ENCODE measurements around the gene NFKBIA.
A peak's percentile ranks its signal among the peaks of the same experiment; 100 is the strongest.

Gene NFKBIA

GRCh38 chr14:35404449-35405303 lies at the start of gene NFKBIA:
Gene NFKBIA, minus strand, starts transcription at chr14:35404749. Its CDS starts 105 bp downstream, at chr14:35404644.
- DNase-seq (ENCODE audit: low read depth, low spot score), result peak; percentile 91

- DNase-seq (ENCODE audit: low read depth, low spot score), result no peak
Observed at GRCh38 chr14:35446450-35446849, 41.9 kb upstream of the NFKBIA start.

- no peak for DNase-seq (ENCODE audit: low read depth, low spot score)
Observed at GRCh38 chr14:35444104-35444503, 39.6 kb upstream of the NFKBIA start.

GRCh38 chr14:35441160-35441559 lies 36.6 kb upstream of the NFKBIA start:
- DNase-seq (ENCODE audit: low read depth, low spot score), result no peak

GRCh38 chr14:35438910-35439713 lies 34.6 kb upstream of the NFKBIA start:
- peak; percentile 27 for DNase-seq (ENCODE audit: low read depth, low spot score)

GRCh38 chr14:35438492-35438891 lies 33.9 kb upstream of the NFKBIA start:
- peak; percentile 15 for DNase-seq (ENCODE audit: low read depth, low spot score)

- DNase-seq (ENCODE audit: low read depth, low spot score), result no peak
Observed at GRCh38 chr14:35435177-35435576, 30.6 kb upstream of the NFKBIA start.

GRCh38 chr14:35433826-35434225 lies 29.3 kb upstream of the NFKBIA start:
- DNase-seq (ENCODE audit: low read depth, low spot score), result no peak

- no peak for DNase-seq (ENCODE audit: low read depth, low spot score)
Observed at GRCh38 chr14:35430459-35431199, 26.1 kb upstream of the NFKBIA start.

- no peak for DNase-seq (ENCODE audit: low read depth, low spot score)
Observed at GRCh38 chr14:35429951-35430350, 25.4 kb upstream of the NFKBIA start.

GRCh38 chr14:35425850-35426249 lies 21.3 kb upstream of the NFKBIA start:
- DNase-seq (ENCODE audit: low read depth, low spot score), result no peak

- no peak for DNase-seq (ENCODE audit: low read depth, low spot score)
Observed at GRCh38 chr14:35423621-35424020, 19.1 kb upstream of the NFKBIA start.

GRCh38 chr14:35420036-35420811 lies 15.7 kb upstream of the NFKBIA start:
- DNase-seq (ENCODE audit: low read depth, low spot score), result no peak

GRCh38 chr14:35419429-35419841 lies 14.9 kb upstream of the NFKBIA start:
- no peak for DNase-seq (ENCODE audit: low read depth, low spot score)

GRCh38 chr14:35418093-35418492 lies 13.5 kb upstream of the NFKBIA start:
- DNase-seq (ENCODE audit: low read depth, low spot score), result no peak

GRCh38 chr14:35416108-35416750 lies 11.7 kb upstream of the NFKBIA start:
- no peak for DNase-seq (ENCODE audit: low read depth, low spot score)

GRCh38 chr14:35414365-35414764 lies 9.8 kb upstream of the NFKBIA start:
- no peak for DNase-seq (ENCODE audit: low read depth, low spot score)

GRCh38 chr14:35412272-35413056 lies 7.9 kb upstream of the NFKBIA start:
- DNase-seq (ENCODE audit: low read depth, low spot score), result no peak

GRCh38 chr14:35410858-35411257 lies 6.3 kb upstream of the NFKBIA start:
- DNase-seq (ENCODE audit: low read depth, low spot score), result no peak

GRCh38 chr14:35409595-35409994 lies 5.0 kb upstream of the NFKBIA start:
- no peak for DNase-seq (ENCODE audit: low read depth, low spot score)

Measured in ELF-1 (cell line).